ENCODE measurements around the gene KIF25.

GRCh38 chr6:168030908-168031307 lies 33.4 kb downstream of the KIF25 start:
- no peak for TF ChIP-seq POLR2A (IDR thresholded peaks at IDR 0.05)
- TF ChIP-seq CTCF (IDR thresholded peaks at IDR 0.05): no peak
- no peak for TF ChIP-seq EP300 (IDR thresholded peaks at IDR 0.05)

Measured in ovary (tissue), 3 donors.